Endothelial cell (in vitro differentiated cells): ENCODE measurements around the gene ITGB3BP. TPM values are rescaled to one million over a fixed set of nuclear protein-coding genes. Genes with fewer than 3 reads are reported as not detected.

ENCODE experiments used
- DNase-seq: peaks from one replicate; pipeline ENCODE4 v3.0.0; 2021; ENCODE audit warnings: low spot score
- H3K27ac Mint-ChIP-seq: one replicate; pipeline ENCODE4 v1.8.0; 2021; ENCODE audit warnings: mixed read lengths, inconsistent platforms; ENCODE audit not compliant: unreplicated experiment
- H3K27me3 Mint-ChIP-seq: one replicate; pipeline ENCODE4 v1.8.0; 2021; ENCODE audit warnings: mild to moderate bottlenecking, moderate library complexity, mixed read lengths, inconsistent platforms; ENCODE audit not compliant: unreplicated experiment
- H3K36me3 Mint-ChIP-seq: one replicate; pipeline ENCODE4 v1.8.0; 2021; ENCODE audit warnings: mild to moderate bottlenecking, low read depth, mixed read lengths, inconsistent platforms; ENCODE audit not compliant: unreplicated experiment
- H3K4me1 Mint-ChIP-seq: one replicate; pipeline ENCODE4 v1.8.0; 2021; ENCODE audit warnings: mild to moderate bottlenecking, mixed read lengths, inconsistent platforms; ENCODE audit not compliant: unreplicated experiment
- H3K4me3 Mint-ChIP-seq: one replicate; pipeline ENCODE4 v1.8.0; 2021; ENCODE audit warnings: mild to moderate bottlenecking, mixed read lengths, inconsistent platforms; ENCODE audit not compliant: unreplicated experiment
- H3K9me3 Mint-ChIP-seq: one replicate; pipeline ENCODE4 v1.8.0; 2021; ENCODE audit warnings: mixed read lengths, inconsistent platforms; ENCODE audit not compliant: unreplicated experiment
- total RNA-seq: library from RNA; stranded (reverse); fragmentation: NEBNext Ultra II Directional; extraction: Animal tissue kit (Norgen Biotek cat#: 25700); gene quantifications from one replicate; pipeline ENCODE4 v1.2.1, GENCODE V29; 2021; ENCODE audit not compliant: unreplicated experiment
- TF ChIP-seq, protein P1 (sequence below): fragments of 200-600 bp; sonication (generic); IDR thresholded peaks from one replicate; pipeline ENCODE4 v1.5.0; 2021; ENCODE audit warnings: antibody characterized with exemption; ENCODE audit not compliant: unreplicated experiment

The ITGB3BP gene
- total RNA-seq, 1 donor from 2014 or later, result 20.9 TPM

GRCh38 chr1:63461661-63462230 lies 61.3 kb downstream of the ITGB3BP start:
- Mint-ChIP-seq H3K27me3 (no peaks in the 10 kb centered on the region), H3K4me3 (no peak overlapping the region), H3K27ac (no peak overlapping the region), H3K4me1 (no peaks in the 10 kb centered on the region), H3K9me3 (no peaks in the 10 kb centered on the region), H3K36me3 (peaks cover 10% of the 10 kb centered on the region)
- TF ChIP-seq, protein P1, sequence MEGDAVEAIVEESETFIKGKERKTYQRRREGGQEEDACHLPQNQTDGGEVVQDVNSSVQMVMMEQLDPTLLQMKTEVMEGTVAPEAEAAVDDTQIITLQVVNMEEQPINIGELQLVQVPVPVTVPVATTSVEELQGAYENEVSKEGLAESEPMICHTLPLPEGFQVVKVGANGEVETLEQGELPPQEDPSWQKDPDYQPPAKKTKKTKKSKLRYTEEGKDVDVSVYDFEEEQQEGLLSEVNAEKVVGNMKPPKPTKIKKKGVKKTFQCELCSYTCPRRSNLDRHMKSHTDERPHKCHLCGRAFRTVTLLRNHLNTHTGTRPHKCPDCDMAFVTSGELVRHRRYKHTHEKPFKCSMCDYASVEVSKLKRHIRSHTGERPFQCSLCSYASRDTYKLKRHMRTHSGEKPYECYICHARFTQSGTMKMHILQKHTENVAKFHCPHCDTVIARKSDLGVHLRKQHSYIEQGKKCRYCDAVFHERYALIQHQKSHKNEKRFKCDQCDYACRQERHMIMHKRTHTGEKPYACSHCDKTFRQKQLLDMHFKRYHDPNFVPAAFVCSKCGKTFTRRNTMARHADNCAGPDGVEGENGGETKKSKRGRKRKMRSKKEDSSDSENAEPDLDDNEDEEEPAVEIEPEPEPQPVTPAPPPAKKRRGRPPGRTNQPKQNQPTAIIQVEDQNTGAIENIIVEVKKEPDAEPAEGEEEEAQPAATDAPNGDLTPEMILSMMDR, result no peak
- no peak for DNase-seq

DNA sequence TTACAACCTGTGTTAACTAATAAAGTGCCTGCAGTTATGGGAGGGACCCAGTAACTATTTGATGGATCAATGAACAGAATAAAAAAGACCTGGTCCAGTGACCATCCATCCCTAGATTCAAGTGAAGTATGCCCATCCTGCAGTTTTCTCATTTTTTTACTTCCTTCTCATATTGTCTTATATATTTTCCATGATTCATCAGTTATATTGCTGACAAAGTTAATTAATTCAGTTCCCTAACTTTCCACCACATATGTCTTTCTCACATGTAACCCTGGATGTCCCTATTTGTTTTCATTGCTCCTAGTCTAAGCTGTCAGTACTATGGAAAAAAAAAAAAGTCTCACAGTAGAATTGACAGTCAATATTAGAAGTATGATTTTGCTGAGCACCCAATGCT lies 64.3 kb downstream of the ITGB3BP start:
- Mint-ChIP-seq H3K27me3 (no peaks in the 10 kb centered on the region), H3K27ac (no peak overlapping the region), H3K36me3 (peaks cover 10% of the 10 kb centered on the region), H3K4me3 (no peak overlapping the region), H3K9me3 (no peaks in the 10 kb centered on the region), H3K4me1 (no peaks in the 10 kb centered on the region)
- TF ChIP-seq, protein P1, result no peak
- no peak for DNase-seq

- TF ChIP-seq, protein P1, result no peak
- no peak overlapping the region for H3K27ac Mint-ChIP-seq
- no peaks in the 10 kb centered on the region for H3K36me3 Mint-ChIP-seq
- no peak for DNase-seq
- no peaks in the 10 kb centered on the region for H3K9me3 Mint-ChIP-seq
- H3K27me3 Mint-ChIP-seq, result no peaks in the 10 kb centered on the region
- H3K4me3 Mint-ChIP-seq, result no peak overlapping the region
- no peaks in the 10 kb centered on the region for H3K4me1 Mint-ChIP-seq
Observed at GRCh38 chr1:63454269-63454668, 68.8 kb downstream of the ITGB3BP start.

DNA sequence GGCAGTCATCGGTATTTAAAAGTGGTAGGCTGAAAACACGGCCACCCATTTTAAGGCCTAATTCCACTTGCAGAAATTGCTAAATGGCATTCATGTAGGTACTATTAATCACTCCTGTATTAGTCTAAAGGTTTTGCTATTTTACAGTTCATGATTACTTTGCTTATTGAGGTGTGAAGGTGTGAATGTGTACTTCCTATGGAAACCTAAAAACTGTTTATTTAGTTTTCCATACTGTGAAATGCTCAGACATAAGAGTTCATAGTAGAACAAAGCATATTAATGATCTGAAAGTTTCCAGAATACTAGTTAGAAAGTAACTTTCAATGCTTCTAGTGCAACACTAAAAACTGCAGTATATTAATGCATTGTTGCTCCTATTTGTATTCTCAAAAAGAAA lies 69.8 kb downstream of the ITGB3BP start:
- Mint-ChIP-seq H3K27me3 (no peaks in the 10 kb centered on the region), H3K4me1 (no peaks in the 10 kb centered on the region), H3K27ac (no peak overlapping the region), H3K36me3 (no peaks in the 10 kb centered on the region), H3K4me3 (no peak overlapping the region), H3K9me3 (no peaks in the 10 kb centered on the region)
- no peak for DNase-seq
- TF ChIP-seq, protein P1, result no peak

DNA sequence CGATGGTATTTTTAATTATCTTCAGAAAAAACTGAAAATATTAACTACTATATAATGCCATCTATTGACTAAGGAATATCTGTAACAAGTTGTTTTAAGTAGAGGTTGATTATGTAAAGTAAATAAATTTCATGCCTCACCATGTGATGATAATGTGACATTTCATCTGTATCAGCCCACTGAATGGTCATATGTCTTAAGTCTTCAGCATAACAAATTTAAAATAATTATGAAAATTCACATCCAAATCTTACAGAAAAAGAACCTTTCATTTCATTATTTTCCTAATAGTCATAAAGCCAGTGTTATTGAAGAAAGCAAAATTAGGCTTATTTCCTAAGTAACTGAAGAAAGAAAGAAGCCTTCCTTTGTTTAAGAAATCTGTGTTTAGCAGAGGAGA lies 72.6 kb downstream of the ITGB3BP start:
- H3K36me3 Mint-ChIP-seq, result no peaks in the 10 kb centered on the region
- no peaks in the 10 kb centered on the region for H3K4me1 Mint-ChIP-seq
- no peaks in the 10 kb centered on the region for H3K27me3 Mint-ChIP-seq
- TF ChIP-seq, protein P1, result no peak
- no peak overlapping the region for H3K4me3 Mint-ChIP-seq
- H3K27ac Mint-ChIP-seq, result no peak overlapping the region
- no peak for DNase-seq
- H3K9me3 Mint-ChIP-seq, result no peaks in the 10 kb centered on the region
